Middle frontal gyrus (tissue), 1 donor: ENCODE data around the gene PRODH2.

Experiments used
- DNase-seq: peaks from one replicate; pipeline ENCODE4 v3.0.0-alpha.2; 2015; ENCODE audit warnings: low spot score; ENCODE audit errors: extremely low spot score

Gene PRODH2, protein sequence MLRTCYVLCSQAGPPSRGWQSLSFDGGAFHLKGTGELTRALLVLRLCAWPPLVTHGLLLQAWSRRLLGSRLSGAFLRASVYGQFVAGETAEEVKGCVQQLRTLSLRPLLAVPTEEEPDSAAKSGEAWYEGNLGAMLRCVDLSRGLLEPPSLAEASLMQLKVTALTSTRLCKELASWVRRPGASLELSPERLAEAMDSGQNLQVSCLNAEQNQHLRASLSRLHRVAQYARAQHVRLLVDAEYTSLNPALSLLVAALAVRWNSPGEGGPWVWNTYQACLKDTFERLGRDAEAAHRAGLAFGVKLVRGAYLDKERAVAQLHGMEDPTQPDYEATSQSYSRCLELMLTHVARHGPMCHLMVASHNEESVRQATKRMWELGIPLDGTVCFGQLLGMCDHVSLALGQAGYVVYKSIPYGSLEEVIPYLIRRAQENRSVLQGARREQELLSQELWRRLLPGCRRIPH

DNA sequence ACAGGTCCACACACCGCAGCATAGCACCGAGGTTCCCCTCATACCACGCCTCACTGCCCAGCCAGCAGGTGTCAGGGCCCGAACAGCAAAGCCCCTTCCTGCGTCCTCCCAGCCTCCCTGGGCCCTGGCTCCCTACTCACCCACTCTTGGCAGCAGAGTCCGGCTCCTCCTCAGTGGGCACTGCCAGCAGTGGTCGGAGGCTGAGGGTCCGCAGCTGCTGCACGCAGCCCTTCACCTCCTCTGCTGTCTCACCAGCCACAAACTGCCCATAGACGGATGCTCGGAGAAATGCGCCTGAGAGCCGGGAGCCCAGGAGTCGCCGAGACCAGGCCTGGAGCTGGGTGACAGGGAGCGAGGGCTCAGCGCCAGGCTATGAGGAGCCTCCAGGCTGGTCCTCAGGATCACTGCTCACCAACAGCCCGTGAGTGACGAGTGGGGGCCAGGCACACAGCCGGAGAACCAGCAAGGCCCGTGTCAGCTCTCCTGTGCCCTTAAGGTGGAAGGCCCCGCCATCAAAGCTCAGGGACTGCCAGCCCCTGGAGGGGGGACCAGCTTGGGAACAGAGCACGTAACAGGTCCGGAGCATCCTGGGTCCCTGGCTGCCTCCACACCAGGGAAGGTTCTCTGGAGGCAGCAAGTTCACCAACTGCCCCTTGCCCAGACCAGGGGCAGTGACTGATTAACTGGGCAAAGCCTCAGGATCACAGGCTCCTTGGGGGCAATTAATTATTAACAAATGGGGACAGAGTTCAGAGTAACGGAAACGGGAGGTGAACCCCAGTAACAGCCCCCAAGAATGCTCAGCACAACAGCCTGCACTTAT, at the start of gene PRODH2:
PRODH2 (minus strand) TSS at position 626 of the 823 bp plus-strand sequence; CDS start at position 586, 40 bp downstream.
- no peak for DNase-seq

DNA sequence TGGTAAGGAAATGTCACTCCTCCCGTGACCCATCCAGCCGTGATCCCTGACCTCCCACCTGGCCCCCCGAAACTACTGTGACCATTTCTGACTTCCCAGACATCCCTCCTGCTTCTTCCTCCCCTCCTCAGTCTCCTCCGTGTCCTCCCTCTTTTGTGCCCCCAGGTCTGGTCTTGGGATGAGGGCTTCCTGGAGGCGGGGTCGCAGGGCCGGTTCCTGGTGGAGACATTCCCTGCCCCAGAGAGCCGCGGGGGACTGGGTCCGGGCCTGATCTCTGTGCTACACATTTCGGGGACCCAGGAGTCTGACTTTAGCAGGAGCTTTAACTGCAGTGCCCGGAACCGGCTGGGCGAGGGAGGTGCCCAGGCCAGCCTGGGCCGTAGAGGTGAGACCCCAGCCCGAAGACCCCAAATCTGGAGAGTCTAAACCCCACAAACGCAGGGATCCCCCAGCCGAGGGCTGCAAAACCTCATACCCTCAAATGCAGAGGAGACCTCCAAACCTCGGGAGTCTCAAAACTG, 49.1 kb upstream of the PRODH2 start:
- DNase-seq: no peak

DNA sequence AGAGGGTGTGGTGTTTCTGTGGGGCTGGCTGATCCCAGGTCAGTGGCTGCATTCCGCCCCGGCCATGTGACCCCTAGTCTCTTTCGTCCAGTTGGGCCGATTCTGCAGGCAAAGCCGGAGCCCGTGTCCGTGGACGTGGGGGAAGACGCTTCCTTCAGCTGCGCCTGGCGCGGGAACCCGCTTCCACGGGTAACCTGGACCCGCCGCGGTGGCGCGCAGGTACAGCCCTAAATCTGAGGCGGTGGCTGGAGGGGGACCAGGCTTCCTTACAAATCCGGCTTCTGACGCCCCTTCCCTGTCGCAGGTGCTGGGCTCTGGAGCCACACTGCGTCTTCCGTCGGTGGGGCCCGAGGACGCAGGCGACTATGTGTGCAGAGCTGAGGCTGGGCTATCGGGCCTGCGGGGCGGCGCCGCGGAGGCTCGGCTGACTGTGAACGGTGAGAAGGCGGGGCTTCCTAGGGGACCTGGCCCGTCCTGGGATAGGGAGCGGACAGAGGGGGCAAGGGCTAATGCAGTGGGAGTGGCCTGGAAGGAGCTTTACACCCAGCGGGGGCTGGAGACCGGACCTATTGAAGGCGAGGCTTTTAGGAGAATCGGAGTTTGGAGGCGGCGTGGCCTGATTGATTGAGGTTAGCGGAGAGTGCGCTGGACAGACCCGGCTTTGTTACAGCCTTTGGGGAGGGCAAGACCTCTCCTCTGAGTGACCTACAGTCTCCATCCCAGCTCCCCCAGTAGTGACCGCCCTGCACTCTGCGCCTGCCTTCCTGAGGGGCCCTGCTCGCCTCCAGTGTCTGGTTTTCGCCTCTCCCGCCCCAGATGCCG, 48.4 kb upstream of the PRODH2 start:
- DNase-seq: no peak

DNA sequence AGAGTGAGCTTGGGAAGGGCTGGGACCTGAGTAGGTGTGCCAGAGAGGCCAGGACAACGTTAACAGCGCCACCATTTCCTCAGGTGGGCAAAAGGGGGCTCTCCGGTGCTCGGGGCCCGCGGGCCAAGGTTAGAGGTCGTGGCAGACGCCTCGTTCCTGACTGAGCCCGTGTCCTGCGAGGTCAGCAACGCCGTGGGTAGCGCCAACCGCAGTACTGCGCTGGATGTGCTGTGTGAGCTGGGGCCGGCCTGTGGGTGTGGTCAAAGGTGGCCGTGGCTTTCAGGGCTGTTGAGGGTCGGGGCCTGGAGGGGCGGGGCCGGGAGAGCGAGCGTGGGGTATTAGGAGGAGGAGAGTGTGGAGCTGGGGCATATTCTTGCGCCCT, 47.8 kb upstream of the PRODH2 start:
- no peak for DNase-seq

DNA sequence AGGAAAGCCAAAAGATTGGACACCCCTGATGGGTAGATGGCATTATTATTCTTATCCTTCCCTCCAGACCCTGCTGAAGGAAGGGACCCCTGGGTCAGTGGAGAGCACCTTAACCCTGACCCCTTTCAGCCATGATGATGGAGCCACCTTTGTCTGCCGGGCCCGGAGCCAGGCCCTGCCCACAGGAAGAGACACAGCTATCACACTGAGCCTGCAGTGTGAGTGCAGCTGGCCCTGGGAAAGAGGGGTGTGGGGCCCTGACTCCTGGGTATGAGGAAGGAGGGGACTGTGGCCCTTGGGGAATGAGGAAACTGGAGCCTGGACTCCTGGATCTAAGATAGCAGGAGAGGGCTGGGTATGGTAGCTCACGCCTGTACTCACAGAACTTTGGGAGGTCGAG, 46.8 kb upstream of the PRODH2 start:
- no peak for DNase-seq

DNA sequence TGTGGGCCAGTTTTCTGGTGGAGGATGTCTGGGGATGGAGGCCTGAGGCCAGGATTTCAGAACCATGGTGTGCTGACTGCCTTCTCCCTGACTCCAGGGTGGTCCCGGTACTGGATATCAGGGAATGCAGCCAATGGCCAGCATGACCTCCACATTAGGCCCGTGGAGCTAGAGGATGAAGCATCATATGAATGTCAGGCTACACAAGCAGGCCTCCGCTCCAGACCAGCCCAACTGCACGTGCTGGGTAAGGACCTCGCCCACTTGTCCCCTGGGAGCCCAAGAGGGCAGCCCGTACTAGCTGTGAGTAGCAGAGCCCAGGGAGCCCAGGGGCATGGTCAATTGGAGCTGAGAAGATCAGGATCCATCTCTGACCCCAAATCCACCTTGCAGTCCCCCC, 45.7 kb upstream of the PRODH2 start:
- no peak for DNase-seq

DNA sequence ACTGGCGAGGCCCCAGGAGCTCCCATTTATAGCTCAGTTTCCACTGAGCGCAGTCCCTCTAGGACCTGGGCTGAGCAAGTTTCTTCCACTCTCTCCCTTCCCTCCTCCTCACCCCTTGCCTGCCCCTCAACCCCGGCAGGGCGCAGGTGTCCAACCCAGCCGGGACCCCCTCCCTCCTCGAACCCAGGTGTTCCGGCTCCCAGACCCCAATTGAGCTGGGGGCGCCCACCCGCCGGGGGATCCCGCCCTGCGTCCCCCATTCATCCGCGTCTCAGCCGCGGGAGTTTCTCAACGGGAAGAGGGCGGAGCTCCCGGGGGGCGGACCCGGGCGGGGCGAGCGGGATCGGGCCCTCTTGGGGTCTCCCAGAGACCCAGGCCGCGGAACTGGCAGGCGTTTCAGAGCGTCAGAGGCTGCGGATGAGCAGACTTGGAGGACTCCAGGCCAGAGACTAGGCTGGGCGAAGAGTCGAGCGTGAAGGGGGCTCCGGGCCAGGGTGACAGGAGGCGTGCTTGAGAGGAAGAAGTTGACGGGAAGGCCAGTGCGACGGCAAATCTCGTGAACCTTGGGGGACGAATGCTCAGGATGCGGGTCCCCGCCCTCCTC, 44.0 kb upstream of the PRODH2 start, which contains the start of gene KIRREL2:
KIRREL2 (plus strand) TSS at position 366 of the 604 bp plus-strand sequence; CDS start at position 575, 209 bp downstream.
- DNase-seq: no peak

DNA sequence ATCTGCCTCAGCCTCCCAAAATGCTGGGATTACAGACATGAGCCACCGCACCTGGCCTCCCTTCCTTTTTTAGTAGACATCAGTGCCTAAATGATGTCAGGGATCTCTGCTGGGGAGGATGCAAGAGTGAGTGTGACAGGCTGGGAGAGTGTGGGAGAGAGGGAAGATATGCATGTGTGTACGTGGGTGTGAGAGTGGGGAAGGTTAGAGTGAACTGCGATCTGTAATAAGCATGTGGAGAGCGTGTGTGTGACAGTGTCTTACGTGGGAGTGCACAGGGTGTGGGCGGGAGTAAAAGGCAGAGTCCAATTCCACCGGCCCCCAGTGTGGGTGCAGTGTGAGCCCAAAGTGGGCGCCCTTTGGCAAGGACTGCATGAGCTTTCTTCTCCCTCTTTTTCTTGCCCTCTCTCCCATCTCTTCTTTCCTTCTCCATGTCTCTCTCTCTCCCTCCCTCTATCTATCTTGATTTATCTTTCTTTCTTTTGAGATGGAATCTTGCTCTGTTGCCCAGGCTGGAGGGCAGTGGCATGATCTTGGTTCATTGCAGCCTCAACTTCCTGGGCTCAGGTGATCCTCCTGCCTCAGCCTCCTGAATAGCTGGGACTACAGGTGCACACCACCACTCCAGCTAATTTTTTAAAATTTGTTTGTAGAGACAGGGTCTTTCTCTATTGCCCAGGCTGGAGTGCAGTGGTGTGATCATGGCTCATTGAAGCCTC, 40.6 kb upstream of the PRODH2 start:
- no peak for DNase-seq

DNA sequence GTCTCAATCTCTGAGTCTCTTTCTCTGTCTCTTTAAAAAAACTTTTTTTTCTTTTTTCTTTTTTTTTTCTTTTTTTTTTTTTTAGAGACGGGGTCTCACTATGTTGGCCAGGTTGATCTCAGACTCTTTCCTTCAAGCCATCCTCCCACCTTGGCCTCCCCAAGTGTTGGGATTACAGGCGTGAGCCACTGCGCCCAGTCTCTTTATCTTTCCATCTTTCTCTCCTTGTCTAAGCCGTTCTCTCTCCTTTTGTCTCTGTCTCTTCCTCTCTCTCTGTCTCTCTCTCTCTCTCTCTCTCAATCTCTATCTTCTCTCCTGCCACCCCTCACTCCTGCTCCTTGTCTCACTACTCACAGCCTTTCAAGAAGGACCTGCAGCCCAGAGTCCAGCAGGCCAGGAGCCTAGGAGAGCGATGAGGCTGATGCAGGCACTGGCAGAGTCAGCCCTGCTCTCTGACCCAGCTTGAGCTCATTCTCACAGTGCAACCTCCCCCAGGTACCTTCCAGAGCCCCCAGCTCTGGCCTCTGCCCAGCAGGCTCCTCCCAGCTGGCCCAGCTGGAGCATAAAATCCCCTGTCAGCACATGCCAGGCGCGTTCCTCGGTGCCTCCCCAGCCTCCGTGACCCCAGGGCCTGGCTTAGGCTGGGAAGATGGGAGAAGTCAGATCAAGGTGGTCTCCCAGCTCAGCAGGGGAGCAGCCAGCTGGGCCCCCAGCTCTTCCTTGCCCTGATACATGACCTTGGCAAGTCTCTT, 39.6 kb upstream of the PRODH2 start, which contains the start of gene NPHS1:
NPHS1 (minus strand) TSS at position 476 of the 752 bp plus-strand sequence. CDS start 667 bp downstream, outside the sequence.
- DNase-seq: no peak

DNA sequence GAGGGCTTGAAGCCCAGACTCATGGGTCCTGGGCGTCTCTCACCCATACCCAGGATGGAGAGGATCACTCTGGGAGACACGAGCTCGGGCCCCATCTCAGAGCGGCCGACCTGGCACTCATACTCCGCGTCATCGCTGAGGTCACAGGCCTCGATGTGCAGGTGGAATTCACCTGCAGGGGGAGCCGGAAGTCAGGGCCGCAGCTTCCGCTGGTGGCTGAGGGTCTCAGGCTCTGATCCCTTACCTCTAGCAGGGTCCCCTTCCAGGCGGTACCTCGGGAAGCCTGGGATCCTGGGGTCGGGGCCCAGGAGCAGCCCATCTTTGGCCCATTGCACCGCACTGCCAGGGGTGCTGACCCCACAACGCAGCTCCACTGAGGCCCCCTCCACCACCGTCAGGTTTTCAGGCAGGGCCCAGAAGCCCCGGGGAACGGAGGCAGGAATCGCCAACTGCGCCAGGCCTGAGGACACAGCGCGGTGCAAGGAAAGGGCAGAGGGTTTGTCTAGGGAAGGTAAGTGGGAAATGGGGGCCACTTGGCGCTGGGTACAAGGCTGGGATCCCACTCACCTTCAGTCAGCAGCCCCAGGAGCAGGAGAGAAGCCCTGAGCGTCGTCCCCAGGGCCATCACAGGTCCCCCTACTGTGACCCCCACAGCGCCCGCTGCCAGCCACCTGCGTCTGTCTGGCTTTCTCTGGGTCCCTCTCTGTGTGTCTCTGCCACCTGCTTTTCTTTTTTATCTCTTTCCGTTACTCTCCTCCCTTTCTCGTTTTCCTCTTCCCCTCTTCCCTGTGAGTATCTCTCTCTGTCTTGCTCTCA, 38.8 kb upstream of the PRODH2 start:
- DNase-seq: no peak

DNA sequence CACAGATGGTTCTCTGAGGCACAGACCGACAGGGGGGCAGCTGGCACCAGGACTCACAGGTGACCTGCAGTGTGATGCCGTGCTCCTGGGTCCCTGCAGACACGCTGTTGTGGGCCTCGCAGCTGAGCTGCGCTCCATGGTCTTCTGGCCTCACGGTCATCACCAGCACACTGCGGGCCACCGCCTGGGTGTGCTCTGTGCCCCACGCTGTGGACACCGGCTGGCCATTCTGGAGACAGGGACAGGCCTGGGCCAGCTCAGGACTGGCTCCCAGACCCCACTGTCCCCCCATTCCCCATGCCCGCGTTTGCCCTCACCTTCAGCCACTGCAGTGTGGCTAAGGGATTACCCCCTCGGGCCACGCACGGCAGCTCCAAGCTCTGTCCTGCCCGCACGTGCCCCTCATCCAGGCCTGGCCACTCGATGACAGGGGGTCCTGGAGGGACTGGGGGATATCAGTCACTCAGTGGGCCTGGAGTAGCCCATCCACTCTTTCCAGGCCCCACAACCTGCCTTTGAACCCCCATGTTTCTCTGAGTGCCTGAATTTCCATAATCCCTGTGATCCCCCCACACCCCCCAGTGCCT, 36.4 kb upstream of the PRODH2 start:
- DNase-seq: no peak

DNA sequence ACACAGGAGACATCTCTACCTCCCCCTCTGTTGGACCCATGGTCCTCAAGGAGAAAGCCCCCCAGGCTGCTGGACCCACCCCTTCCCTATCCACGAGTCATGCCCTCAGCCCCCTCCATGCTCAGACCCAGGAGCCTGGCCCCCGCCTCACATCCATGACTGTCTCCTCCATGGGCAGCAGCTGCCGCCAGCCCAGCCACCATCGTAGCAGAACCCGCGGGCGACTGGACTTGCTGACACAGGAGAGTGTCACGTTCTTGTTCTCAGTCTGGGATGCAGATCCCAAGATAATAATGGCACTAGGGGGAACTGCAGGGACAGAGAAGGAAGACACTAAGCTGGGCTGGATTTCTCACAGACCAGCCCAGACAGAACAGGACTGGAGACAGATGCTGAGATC, 35.8 kb upstream of the PRODH2 start:
- DNase-seq: no peak

DNA sequence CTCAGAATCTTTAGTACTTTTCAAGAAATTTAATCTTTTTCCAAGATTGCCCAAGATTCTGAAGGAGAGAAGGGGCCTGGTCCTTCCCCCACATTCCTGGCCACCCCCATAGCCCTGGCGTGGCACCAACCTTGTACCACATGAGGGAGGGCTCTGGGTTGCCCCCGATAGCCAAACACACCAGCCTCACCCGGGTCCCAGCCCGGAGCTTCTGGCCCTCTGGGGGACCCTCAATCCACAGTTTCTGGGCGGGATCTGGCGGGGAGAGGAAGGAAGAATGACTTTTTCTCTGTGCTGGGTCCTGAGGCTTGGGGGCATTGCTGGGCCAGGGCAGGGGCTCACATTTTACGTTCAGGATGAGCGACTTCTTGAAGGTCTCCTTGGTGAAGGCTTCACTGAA, 35.3 kb upstream of the PRODH2 start:
- DNase-seq: no peak

DNA sequence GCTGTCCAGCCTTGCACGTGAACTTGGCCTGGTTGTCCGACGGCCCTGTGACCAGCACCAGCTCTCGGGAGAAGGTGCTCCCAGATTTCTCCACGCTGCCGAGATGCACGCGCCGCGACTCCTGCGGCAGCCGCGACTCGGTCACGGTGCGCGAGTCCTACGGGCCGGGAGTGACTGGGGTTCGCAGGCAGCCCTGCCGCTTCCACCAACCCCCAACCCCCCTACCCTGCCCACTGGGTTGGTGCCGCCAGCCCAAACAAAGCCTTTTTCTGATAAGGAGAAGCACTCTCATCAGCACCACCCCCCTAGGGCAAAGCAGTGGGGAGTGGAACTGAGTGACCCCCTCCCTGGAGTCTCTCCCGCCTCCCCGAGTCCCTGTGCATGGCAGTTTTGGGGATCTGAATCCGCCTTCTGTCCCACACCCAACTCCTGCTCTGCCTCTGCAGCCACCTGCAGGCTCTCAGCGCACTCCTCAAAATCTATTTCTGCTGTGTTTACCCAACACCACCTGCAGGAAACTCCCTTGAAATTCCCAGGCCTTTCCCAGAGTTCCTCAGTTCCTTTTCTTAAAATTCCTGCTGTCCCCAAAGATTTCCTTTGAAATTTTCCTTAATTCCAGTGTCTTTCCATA, 33.5 kb upstream of the PRODH2 start:
- no peak for DNase-seq

DNA sequence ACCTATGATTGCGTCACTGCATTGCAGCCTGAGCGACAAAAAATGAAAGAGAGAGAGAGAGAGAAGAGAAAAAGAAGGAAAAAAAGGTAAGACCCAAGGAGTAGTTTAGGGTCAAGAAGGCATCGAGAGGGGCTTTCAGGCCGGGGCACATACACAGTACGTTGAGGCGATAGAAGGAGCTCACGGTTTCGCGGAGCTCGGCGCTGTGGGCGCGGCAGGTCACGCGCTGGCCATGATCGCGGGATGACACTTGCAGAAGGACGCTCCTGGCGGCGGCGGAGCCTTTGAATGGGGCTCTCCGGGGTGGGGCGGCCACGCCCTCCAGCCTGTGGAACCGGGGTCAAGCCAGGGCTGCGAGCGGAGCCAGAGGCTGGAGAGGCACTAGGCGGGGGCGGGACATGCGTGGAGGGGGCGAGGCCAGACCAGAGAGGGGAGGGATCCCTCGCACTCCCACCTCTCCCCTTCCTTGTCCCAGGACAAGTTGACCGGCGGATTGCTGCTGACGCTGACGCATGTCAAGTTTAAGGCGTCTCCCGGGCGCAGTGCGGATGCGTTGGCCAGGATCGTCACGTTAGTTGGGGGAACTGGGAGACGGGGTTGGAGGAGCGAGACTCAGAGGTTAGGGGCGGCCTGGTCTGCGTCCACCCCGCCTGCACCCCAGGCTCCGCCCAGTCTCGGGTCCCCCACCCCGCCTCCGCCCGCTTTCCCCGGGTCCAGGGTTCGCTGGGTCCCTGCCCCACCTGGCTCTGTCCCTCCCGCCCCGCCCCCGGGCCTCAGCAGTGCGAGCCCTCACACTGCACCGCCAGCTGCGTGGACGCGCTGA, 32.8 kb upstream of the PRODH2 start:
- DNase-seq: no peak

DNA sequence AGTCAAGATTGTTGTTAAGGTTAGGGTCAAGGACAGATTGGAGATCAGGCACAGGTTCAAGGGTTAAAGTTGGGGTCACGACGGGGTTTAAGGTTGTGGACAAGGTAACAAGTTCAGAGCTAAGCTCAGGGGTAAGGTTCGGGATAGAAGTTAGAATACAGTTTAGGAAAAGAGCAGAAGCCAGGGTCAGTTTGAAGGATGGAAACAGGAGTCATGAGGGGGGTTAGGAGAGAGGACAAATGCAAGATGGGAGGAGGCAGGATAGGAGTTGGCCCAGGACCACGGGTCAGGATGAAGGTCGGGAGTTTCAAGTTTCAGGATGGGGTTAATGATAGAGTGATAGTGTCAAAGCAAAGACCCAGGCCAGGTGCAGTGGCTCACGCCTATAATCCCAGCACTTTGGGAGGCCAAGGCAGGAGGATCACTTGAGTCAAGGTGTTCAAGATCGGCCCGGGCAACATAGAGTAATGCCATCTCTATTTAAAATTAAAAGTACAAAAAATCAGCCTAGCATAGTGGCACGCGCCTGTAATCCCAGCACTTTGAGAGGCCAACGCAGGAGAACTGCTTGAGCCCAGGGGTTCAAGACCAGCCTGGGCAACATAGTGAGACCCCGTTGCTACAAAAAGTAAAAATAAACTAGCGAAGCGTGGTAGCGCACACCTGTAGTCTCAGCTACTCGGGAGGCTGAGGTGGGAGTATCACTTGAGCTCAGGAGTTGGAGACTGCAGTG, 32.0 kb upstream of the PRODH2 start:
- no peak for DNase-seq
